ENCODE results near the gene DGKZ.
"Not testable (repeated sequence)": the region's sequence is repeated elsewhere in the genome, so short reads cannot be mapped to it uniquely, and the experiment has no call there.

DGKZ gene

GRCh38 chr11:46346886-46347636 lies at the start of gene DGKZ:
DGKZ (plus strand) TSS chr11:46347463; CDS start chr11:46347660, 197 bp downstream.
- H3K4me3 ChIP-seq (ENCODE audit: control insufficient read depth, low read depth, low read length): peak within 1 kb of the TSS; percentile 81
- peak; percentile 68 for DNase-seq (ENCODE audit: low read depth)
- TF ChIP-seq CTCF (conservative IDR thresholded peaks at IDR 0.05; ENCODE audit: control insufficient read depth, insufficient read depth, low read depth, low read length): no peak

- DNase-seq (ENCODE audit: low read depth): peak; percentile 92
- peak overlapping the region; percentile 22 for H3K4me3 ChIP-seq (ENCODE audit: control insufficient read depth, low read depth, low read length)
- TF ChIP-seq CTCF (conservative IDR thresholded peaks at IDR 0.05; ENCODE audit: control insufficient read depth, insufficient read depth, low read depth, low read length): no peak
Measured at GRCh38 chr11:46298699-46299433, 48.4 kb upstream of the DGKZ start.

GRCh38 chr11:46299451-46299961 lies 47.8 kb upstream of the DGKZ start:
- H3K4me3 ChIP-seq (ENCODE audit: control insufficient read depth, low read depth, low read length): peak overlapping the region; percentile 22
- DNase-seq (ENCODE audit: low read depth): peak; percentile 68
- no peak for TF ChIP-seq CTCF (conservative IDR thresholded peaks at IDR 0.05; ENCODE audit: control insufficient read depth, insufficient read depth, low read depth, low read length)

GRCh38 chr11:46300270-46300669 lies 47.0 kb upstream of the DGKZ start:
- DNase-seq (ENCODE audit: low read depth): no peak
- no peak for TF ChIP-seq CTCF (conservative IDR thresholded peaks at IDR 0.05; ENCODE audit: control insufficient read depth, insufficient read depth, low read depth, low read length)
- no peak overlapping the region for H3K4me3 ChIP-seq (ENCODE audit: control insufficient read depth, low read depth, low read length)

GRCh38 chr11:46302866-46303265 lies 44.4 kb upstream of the DGKZ start:
- TF ChIP-seq CTCF (conservative IDR thresholded peaks at IDR 0.05; ENCODE audit: control insufficient read depth, insufficient read depth, low read depth, low read length): no peak
- no peak overlapping the region for H3K4me3 ChIP-seq (ENCODE audit: control insufficient read depth, low read depth, low read length)
- DNase-seq (ENCODE audit: low read depth): no peak

- H3K4me3 ChIP-seq (ENCODE audit: control insufficient read depth, low read depth, low read length); DNase-seq (ENCODE audit: low read depth): not testable (repeated sequence)
Measured at GRCh38 chr11:46304036-46304435, 43.2 kb upstream of the DGKZ start.

GRCh38 chr11:46304605-46305179 lies 42.6 kb upstream of the DGKZ start:
- DNase-seq (ENCODE audit: low read depth): no peak
- no peak for TF ChIP-seq CTCF (conservative IDR thresholded peaks at IDR 0.05; ENCODE audit: control insufficient read depth, insufficient read depth, low read depth, low read length)
- H3K4me3 ChIP-seq (ENCODE audit: control insufficient read depth, low read depth, low read length): no peak overlapping the region

Data from fibroblast of mammary gland (primary cell).